ENCODE results near the gene ATP6V1F.

The ATP6V1F gene

DNA sequence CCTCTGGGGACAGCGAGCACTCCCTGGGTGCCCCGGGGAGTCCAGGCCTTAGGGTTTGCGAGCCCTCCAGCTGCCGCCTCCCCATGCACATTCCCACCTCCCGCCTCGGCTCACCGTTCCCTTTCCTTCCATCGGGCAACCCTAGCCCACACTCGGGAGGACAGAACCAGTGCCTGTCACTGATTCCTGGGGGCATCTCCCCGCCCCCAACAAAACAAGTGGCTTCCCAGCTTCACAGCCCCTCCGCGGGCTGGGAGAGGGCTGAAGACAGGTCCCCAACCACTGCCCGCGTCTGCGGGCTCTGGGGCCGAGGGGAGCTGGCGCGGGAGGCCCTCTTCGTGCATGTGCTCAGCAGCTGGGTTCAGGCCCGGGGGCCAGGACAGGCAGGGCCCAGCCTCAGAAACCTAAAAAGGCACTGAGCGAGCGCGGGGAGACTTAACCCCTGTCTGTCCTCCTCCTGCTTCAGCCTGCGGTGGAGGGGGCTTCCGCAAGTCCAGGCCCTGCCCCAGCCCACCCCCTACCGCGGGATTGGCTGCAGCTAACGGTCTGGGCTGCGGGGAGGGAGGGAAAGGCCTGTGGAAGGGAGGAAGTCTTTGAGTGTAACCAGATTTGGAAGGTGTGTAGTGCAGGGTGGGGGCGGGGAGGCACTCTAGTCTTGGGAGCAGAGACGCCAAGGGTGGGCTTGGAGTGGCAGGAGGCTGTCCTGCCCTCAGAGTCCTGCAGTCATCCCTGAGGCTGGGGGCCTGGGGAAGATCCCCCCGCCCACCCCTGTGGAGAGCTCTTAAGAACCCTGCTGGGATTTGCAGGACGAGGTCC is 31.3 kb upstream of the ATP6V1F start:
- H3K4me3 ChIP-seq (ENCODE audit: low read depth, low read length), result no peak overlapping the region
- no peak for DNase-seq (ENCODE audit: low read depth)
- TF ChIP-seq, protein P1, sequence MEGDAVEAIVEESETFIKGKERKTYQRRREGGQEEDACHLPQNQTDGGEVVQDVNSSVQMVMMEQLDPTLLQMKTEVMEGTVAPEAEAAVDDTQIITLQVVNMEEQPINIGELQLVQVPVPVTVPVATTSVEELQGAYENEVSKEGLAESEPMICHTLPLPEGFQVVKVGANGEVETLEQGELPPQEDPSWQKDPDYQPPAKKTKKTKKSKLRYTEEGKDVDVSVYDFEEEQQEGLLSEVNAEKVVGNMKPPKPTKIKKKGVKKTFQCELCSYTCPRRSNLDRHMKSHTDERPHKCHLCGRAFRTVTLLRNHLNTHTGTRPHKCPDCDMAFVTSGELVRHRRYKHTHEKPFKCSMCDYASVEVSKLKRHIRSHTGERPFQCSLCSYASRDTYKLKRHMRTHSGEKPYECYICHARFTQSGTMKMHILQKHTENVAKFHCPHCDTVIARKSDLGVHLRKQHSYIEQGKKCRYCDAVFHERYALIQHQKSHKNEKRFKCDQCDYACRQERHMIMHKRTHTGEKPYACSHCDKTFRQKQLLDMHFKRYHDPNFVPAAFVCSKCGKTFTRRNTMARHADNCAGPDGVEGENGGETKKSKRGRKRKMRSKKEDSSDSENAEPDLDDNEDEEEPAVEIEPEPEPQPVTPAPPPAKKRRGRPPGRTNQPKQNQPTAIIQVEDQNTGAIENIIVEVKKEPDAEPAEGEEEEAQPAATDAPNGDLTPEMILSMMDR (IDR thresholded peaks at IDR 0.05; ENCODE audit: control insufficient read depth, extremely low read depth, insufficient read depth), result no peak

DNA sequence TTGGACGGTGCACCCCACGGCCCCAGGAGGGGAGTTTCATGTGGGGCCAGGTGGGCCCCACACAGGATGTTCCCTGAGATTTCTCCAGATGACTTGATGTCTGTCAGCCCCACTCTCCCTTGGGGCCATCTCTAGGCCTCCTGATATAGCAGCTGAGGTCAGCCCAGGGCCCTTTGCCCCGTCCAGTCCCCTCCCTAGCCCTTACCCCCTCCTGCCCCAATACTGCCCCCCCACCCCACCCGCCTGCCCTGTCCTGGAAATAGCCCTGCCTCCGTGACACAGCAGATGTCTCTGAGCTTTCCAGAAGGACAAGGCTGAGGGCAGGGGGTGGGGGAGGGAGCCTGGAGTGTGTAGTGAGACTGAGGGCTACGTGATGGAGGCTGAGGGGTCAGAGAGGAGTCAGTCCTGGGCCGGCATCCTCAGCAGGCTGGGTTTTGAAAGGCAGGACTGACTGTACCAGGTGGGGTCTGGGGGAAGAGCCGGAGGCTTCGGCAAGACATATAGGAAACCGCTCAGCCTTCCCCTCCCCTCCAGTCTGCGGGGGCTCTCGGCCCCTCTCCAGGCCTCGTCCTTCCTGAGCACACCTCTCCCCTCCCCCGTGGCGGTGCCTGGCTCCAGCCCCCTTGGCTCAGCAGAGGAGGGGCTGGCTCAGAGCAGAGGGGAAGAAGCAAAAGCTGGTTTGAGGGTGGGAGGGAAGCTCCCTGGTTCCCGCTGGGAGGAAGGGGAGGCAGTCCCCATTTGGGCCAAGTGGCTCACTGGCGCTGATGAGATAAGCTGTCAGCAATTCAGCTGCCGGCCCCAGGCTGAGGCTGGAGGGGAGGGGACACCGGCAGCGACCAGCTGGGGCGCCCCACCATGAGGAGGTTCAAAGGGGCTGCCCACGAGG is 30.4 kb upstream of the ATP6V1F start:
- TF ChIP-seq, protein P1 (IDR thresholded peaks at IDR 0.05; ENCODE audit: control insufficient read depth, extremely low read depth, insufficient read depth), result no peak
- H3K4me3 ChIP-seq (ENCODE audit: low read depth, low read length), result no peak overlapping the region
- DNase-seq (ENCODE audit: low read depth), result no peak

DNA sequence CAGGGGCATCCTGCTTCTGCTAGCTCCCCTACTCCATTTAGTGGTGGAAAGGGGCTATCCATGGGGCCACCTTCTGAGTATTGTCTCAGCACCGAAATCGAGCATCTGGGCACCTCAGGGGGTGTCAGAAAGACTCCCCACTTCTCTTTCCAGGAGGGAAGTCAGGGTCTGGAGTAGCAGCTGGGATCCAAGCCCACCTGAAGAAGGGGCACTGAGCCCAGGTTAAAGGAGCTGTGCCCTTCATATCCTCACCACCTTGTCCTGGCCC is 29.8 kb upstream of the ATP6V1F start:
- no peak for DNase-seq (ENCODE audit: low read depth)
- no peak overlapping the region for H3K4me3 ChIP-seq (ENCODE audit: low read depth, low read length)

DNA sequence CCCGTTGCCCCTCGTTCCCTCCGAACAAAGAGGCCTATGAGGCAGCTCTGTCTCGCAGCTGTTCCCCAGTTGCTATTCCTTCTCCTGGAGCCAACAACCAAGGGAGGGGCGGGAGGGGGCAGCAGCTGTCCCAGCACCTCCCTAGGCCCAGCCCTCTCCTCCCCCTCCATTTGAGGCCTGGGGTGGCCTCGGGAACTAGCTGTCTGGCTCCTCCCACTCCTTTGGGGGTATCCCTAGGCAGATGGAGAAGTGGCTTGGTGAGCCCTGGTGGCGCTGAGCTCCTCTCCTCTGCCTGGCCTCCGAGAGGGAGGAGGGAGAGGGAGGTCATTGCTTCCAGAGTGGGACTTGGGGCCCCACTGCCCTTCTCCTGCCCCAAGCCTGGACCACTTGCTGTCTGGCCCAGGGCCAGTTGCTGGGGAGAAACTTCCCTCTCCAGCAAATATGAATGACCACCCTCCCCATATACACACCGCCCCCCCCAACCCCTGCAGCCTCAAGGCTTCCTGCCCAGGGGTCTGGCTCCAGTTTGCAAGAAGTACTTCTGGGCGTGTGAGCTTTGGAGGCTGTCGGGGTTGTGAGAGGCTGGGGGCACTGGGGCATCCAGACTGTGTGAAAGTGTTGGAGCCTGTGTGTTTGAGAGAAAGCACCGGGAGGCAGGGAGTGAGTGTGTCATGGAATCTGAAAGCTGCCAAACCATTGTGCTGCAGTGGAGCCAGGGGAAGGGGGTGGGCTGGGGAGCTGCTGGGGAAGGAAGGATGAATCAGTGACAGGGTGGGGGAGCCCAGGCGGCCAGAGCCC is 29.3 kb upstream of the ATP6V1F start:
- DNase-seq (ENCODE audit: low read depth), result no peak
- TF ChIP-seq, protein P1 (IDR thresholded peaks at IDR 0.05; ENCODE audit: control insufficient read depth, extremely low read depth, insufficient read depth), result no peak
- no peak overlapping the region for H3K4me3 ChIP-seq (ENCODE audit: low read depth, low read length)

More for the DNA sequence above, 29.8 kb upstream of the ATP6V1F start:
- TF ChIP-seq, protein P1 (IDR thresholded peaks at IDR 0.05; ENCODE audit: control insufficient read depth, extremely low read depth, insufficient read depth), result no peak

DNA sequence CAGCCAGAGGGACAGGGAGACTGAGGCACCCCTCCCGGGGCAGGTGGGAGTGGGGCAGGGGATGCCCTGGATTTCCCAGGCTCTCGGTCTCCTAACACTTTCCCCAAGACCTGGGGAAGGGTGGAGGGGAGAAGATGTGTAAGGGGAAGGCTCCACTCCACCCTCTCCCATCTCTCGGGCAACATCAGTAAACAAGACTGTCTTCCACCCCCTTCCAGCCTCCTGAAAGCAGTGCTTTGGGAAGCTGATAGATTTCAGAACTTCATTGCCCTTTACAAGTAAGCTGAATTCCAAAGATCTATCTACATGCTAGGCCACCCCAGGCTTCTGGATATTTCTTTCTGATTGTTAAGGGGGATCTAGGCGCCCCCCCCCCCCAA is 28.7 kb upstream of the ATP6V1F start:
- TF ChIP-seq, protein P1 (IDR thresholded peaks at IDR 0.05; ENCODE audit: control insufficient read depth, extremely low read depth, insufficient read depth), result no peak
- no peak for DNase-seq (ENCODE audit: low read depth)
- H3K4me3 ChIP-seq (ENCODE audit: low read depth, low read length), result no peak overlapping the region

DNA sequence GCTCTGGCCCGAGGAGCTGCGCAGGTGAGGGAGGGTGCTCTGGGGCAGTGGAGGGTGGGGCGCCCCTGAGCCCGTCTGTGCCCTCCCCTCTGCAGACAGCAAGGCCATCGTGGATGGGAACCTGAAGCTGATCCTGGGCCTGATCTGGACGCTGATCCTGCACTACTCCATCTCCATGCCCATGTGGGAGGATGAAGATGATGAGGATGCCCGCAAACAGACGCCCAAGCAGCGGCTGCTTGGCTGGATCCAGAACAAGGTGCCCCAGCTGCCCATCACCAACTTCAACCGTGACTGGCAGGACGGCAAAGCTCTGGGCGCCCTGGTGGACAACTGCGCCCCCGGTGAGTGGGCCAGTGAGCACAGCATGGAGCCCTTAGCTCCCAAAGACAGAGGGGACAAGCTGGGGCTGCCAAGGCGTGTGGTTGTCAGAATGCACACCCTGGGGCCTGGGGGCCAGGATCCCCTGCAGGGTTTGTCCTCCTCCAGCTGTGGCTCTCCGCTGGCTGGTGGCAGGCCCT is 27.4 kb upstream of the ATP6V1F start:
- no peak overlapping the region for H3K4me3 ChIP-seq (ENCODE audit: low read depth, low read length)
- TF ChIP-seq, protein P1 (IDR thresholded peaks at IDR 0.05; ENCODE audit: control insufficient read depth, extremely low read depth, insufficient read depth), result no peak
- no peak for DNase-seq (ENCODE audit: low read depth)

All from LNCaP clone FGC (cell line).